Renal cortex interstitium (tissue), 11 donors: ENCODE results near the gene TMA7. TPM values are rescaled to one million over a fixed set of nuclear protein-coding genes. Genes with fewer than 3 reads are reported as not detected.
"Not testable (repeated sequence)": the region's sequence is repeated elsewhere in the genome, so short reads cannot be mapped to it uniquely, and the experiment has no call there.

Source experiments
- DNase-seq, 11 donors: peaks; one replicate each; pipeline ENCODE4 v3.0.0-alpha.2; 2013; ENCODE audit warnings: low read depth in 9 of 11, low spot score in 4 of 11; ENCODE audit errors: extremely low read depth in 1 of 11
- polyA plus RNA-seq, 3 donors: library from polyadenylated mRNA; unstranded; fragments of 120-200 nt; gene quantifications; one replicate each; pipeline ENCODE4 v1.2.1, GENCODE V29; 2013; ENCODE audit not compliant: insufficient read length in 3 of 3

Gene TMA7
- polyA plus RNA-seq, 3 donors = 264 to 326 (median 318) TPM

DNA sequence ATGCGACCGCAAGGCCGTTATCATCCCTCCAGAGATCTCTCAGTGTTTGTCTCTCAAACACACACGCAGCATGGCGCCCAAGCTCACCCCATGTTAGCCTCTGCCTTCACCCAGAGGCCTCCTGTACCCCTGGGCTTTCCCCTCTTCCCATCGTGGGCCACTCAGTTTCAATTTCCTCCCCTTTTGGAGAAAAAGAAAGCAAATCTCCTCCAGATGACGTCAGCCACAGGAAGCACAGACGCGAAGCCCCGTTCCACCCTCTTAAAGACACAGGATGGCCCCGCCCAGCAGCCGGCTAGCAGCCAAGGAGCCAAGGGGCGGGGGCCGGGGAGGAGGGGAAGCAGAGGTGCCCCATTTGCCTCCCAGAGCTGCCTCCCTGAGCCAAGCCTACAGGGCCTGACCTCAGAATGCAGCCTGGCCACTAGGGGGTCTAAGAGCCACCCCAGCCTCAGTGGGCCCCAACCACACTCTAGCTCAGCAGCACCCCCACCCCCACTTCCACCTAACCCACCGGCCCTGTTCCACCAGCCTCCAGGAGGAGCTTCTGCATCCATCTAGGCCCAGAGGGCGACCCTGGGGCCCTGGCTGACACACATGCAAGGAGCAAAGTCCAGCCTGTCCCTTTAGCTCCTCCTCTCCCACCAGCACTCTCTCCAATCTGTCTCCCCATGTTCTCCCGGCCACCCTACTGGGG is 33.0 kb downstream of the TMA7 start:
- DNase-seq = peak; percentile 72 to 91 (median 85)

DNA sequence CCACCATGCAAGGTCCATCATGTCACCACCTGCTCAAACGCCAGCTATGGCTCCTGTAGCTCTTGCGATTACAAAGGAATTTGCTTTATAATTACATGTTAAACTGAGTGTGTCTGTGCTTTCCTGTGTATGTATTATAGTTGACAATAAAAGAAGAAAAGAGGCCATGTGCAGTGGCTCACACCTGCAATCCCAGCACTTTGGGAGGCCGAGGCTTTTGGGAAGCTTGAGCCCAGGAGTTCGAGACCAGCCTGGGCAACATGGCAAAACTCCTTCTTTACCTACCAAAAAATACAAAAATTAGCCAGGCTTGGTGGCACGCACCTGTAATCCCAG is 33.5 kb downstream of the TMA7 start:
- no peak for DNase-seq

DNA sequence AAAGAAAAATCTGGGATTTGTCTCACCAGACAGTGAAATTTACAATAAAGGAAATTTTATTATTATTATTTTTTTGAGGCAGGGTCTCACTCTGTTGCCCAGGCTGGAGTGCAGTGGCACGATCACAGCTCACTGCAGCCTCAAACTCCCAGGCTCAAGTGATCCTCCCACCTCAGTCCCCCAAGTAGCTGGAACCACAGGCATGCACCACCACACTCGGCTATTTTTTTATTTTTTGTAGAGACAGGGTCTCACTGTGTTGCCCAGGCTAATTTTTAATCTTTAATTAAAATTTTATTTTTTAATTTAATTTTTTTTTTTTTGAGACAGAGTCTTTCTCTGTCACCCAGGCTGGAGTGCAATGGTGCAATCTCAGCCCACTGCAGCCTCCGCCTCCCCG is 34.0 kb downstream of the TMA7 start:
- not testable (repeated sequence) for DNase-seq

DNA sequence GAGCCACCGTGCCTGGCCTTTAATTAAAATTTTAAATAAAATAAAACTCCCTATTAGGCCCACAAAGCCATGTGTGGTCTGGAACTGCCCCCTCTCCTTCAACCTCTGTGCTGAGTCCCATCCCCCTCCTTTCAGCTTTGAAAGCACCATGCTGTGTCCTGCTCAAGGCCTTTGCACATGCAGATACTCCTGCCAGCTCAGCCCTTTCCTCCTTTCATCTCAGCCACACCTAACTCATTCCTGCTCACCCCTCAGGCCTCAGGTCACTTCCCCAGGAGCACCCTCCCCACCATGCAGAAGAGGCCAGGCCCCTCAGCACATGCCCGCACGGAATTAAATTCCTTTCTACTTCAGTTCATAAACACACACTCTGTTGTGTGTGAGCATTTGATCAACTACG is 34.6 kb downstream of the TMA7 start:
- DNase-seq = no peak

DNA sequence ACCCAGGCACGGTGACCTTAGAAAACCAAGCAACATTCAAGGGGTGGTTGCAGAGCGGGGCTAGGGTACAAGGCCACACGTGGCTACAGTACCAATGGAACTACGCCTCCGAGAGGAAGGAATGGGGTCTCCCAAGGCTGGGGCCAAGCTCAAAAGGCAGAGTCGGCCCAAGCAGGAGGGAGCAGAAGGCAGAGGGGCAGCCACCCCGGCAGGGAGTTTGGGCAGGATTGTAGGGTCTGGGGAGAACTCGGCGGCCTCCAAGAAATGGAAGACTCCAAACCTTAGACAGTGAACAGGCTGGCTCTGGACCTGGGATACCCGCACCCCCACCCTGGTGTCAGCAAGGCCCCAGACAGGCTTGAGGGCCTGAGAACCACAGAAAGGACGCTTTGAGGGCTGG is 35.1 kb downstream of the TMA7 start:
- DNase-seq = no peak

DNA sequence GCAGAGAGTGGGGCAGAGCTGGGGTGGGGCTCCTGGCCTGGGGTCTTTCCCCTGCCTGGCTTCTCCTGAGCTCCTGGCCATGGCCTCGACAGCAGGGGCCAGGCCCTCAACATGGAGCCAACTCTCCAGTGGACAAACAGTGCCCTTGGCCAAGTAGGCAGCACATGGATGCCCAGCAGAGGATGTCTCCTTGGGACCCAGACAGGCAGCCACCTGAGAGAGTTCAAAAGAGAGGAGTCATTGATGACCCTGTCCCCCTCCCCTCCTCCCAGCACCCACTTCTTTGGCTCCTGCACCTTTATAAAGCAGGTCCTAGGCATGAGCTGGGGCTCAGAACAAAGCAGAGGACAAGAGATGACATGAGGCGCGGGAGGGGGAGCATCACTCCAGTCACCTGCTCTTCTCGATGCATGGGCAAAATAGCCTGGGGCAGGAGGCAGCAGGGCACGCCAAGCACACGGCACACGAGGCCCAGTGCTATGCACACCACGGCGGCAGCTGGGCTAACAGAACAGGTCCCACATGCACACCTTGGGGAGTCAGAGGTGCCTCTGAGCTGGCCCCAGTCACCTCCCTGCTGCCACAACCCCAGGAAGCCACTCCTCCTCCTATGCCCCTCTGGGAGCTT is 36.5 kb downstream of the TMA7 start:
- DNase-seq = no peak

DNA sequence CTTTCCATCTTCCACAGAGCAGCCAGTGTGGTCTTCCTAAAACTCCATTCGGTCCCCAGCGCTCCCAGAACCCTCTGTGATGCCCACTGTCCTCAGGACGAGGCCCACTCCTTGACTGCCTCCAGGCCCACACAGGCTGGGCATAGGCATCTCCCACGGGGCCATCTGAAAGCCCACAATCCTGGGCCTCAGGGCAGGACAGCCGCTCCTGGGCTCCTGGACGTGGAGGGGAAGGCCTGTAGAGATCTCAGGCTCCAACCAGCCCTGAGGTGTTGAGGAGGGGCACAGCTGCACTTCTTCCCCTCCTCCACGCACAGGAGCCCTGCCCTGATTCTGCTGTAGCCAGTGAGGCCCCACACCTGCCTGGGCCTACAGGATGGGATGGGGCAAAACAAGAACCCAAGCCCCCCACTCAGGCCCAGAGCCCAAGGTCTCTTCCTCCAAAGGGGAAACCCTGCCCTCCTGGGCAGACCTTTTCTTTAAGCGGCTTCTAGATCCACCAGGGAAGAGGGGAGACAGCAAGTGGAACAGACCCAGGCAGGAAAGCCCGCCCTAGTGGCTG is 38.0 kb downstream of the TMA7 start:
- no peak for DNase-seq

DNA sequence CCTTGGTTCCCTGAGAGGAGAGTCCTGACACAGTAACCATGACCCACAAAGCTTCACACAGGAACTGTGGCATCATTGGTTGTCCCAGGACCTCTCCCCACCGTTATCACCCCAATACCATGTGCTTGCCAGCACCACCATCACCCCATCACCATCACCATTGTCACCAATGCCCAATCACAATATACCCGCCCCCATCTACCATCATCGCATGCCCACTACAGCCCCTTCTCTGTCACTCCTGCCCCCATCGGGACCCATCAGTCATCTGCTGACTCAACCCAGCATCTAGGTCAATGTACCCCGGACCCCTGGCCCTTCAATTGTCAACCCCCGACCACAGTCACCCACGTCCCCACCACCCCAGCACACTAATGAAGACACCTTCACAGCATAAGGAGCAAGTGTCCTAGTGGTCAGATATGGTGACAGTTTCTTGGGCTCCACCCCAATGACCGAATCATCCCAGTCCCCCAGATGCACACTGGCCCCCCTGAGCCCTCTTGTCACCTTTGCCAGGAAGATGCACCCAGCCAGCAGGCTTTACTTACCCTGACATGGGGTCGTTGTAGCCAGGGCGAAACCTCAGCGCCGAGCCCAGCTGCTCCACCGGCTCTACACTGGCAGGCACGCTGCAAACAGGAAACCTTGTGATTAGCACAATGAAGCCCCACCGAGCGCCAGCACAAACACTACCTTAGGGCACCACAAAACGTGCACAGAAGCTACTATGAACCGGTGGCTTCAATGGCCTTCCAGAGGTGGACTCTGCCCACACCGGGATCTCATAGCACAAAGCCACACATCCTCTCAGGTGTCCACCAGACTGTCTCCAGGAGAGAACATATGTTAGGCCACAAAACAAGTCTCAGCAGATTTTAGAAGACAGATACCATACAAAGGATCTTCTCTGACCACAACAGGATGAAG is 38.8 kb downstream of the TMA7 start:
- no peak for DNase-seq

DNA sequence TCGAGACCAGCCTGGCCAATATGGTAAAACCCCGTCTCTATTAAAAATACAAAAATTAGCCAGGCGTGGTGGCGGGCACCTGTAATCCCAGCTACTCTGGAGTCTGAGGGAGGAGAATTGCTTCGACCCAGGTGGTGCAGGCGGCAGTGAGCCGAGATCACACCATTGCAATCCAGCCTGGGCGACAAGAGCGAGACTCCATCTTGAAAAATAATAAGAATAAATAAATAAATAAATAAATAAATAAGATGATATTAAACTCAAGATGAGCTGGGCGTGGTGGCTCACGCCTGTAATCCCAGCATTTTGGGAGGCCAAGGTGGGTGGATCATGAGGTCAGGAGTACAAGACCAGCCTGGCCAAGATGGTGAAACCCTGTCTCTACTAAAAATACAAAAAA is 40.8 kb downstream of the TMA7 start:
- DNase-seq = not testable (repeated sequence)

DNA sequence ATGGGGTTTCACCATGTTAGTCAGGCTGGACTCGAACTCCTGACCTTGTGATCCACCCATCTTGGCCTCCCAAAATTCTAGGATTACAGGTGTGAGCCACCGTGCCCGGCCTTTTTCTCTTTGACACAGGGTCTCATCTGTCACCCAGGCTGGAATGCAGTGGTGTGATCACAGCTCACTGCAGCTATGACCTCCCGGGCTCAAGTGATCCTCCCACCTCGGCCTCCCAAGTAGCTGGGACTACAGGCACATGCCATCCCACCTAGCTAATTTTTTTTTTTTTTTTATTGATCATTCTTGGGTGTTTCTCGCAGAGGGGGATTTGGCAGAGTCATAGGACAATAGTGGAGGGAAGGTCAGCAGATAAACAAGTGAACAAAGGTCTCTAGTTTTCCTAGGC is 42.8 kb downstream of the TMA7 start:
- DNase-seq = not testable (repeated sequence)

DNA sequence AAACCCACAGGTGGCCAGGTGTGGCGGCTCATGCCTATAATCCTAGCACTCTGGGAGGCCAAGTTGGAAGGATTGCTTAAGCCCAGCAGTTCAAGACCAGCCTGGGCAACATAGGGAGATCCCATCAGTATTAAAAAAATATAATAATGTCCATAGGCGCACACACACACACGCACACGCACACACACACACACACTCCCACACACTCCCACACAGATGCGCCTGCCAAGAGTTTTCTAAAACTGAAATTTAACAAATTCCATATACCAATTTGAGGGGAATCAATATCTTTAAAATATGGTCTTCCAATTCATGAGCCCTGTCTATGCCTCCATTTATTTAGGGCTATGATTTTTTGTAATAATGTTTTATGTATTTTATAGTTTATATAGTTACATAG is 46.9 kb downstream of the TMA7 start:
- no peak for DNase-seq

DNA sequence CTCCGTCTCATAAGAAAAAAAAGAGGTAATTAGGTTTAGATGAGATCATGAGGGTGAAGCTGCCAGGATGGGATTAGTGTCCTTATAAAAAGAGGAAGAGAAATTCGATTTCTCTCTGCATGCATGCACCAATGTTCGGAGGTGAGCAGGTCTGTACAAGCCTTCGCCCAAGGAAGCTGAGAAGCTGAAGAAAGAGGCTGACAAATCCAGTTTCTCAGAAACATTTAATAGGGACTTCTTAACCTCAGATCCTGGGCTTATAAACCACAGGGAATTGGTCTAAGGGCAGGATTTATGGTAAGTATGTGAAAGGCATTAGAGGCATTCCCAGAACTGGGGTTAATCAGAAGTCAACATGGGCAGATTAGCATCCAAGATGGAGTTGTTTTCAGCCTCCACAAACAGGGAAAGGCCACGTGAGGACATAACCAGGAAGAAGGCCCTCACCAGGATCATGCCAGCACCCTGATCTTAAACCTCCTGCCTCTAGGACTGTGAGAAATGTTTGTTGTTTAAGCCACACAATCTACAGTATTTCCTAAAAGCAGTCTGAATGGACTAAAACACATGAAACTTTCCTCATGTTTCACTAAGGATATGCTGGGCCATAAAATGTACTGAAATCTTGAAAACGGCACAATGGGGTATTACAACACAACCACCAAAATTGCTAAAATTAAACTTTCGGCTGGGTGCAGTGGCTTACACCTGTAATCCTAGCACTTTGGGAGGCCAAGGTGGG is 52.6 kb downstream of the TMA7 start:
- no peak for DNase-seq

DNA sequence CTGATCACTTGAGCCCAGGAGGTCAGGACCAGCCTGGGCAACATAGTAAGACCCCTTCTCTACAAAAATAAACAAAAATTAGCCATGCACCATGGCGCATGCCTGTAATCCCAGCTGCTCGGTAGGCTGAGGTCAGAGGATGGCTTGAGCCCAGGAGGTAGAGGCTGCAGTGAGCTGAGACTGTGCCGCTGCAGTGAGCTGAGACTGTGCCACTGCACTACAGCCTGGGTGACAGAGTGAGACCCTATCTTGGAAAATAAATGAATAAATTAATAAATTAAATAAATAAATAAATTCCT is 53.1 kb downstream of the TMA7 start:
- DNase-seq = no peak

Other genes starting within 250 kb of the TMA7 start
- gene CAMP, start 216.8 kb upstream of the TMA7 start, polyA plus RNA-seq = 1 to 10 TPM in 2 of 3 donors, under 1 TPM in 1; 0.51 to 1.7 (median 1.1) TPM
- gene ZNF589, start 199.2 kb upstream of the TMA7 start, polyA plus RNA-seq = 10 to 100 TPM; 16.0 to 22.1 (median 17.5) TPM
- 10 to 100 TPM; 27.8 to 33.3 (median 29.7) TPM for gene NME6, start 138.9 kb upstream of the TMA7 start, polyA plus RNA-seq
- gene SPINK8, start 106.6 kb upstream of the TMA7 start, polyA plus RNA-seq = under 1 TPM in 2 of 3 donors, not detected in 1; 0.24 to 0.61 TPM
- gene FBXW12, start 68.0 kb upstream of the TMA7 start, polyA plus RNA-seq = under 1 TPM; 0.50 to 0.77 (median 0.65) TPM
- gene PLXNB1, start 10.2 kb upstream of the TMA7 start, polyA plus RNA-seq = 100 to 1,000 TPM; 190 to 238 (median 200) TPM
- 10 to 100 TPM; 25.5 to 28.8 (median 26.2) TPM for gene CCDC51, start 138 bp upstream of the TMA7 start, polyA plus RNA-seq
- 10 to 100 TPM; 12.7 to 14.9 (median 13.1) TPM for gene ATRIP, start 6.5 kb downstream of the TMA7 start, polyA plus RNA-seq
- 100 to 1,000 TPM in 2 of 3 donors, 10 to 100 TPM in 1; 93.2 to 120 (median 101) TPM for gene SHISA5, start 63.9 kb downstream of the TMA7 start, polyA plus RNA-seq
- 10 to 100 TPM in 1 of 3 donors, 1 to 10 TPM in 2; 4.0 to 12.8 (median 5.2) TPM for gene PFKFB4, start 116.5 kb downstream of the TMA7 start, polyA plus RNA-seq
- gene UCN2, start 123.5 kb downstream of the TMA7 start, polyA plus RNA-seq = under 1 TPM; 0.26 to 0.41 (median 0.30) TPM
- 10 to 100 TPM; 15.5 to 31.0 (median 30.0) TPM for gene COL7A1, start 155.1 kb downstream of the TMA7 start, polyA plus RNA-seq
- 100 to 1,000 TPM; 268 to 311 (median 285) TPM for gene UQCRC1, start 169.4 kb downstream of the TMA7 start, polyA plus RNA-seq
- gene TMEM89, start 181.5 kb downstream of the TMA7 start, polyA plus RNA-seq = under 1 TPM in 1 of 3 donors, not detected in 2; 0.30 TPM
- gene SLC26A6, start 195.2 kb downstream of the TMA7 start, polyA plus RNA-seq = 10 to 100 TPM; 26.8 to 33.9 (median 29.0) TPM
- 1 to 10 TPM; 1.2 to 1.3 (median 1.2) TPM for gene CELSR3, start 222.6 kb downstream of the TMA7 start, polyA plus RNA-seq
- gene NCKIPSD, start 245.7 kb downstream of the TMA7 start, polyA plus RNA-seq = 10 to 100 TPM; 15.1 to 23.4 (median 20.0) TPM